Right lung (tissue), 5 donors: Measurements from ENCODE around the gene PPP1R7. TPM values are rescaled to one million over a fixed set of nuclear protein-coding genes. Genes with fewer than 3 reads are reported as not detected.

Source experiments
- DNase-seq, 2 donors: peaks; one replicate each; pipeline ENCODE4 v3.0.0-alpha.2; 2013
- polyA plus RNA-seq, 5 donors: library from polyadenylated mRNA; unstranded; fragments of 120-200 nt; gene quantifications; one replicate each; pipeline versions ENCODE4 v1.2.1 to v1.2.3, GENCODE V29; 2013; ENCODE audit warnings: inconsistent platforms in 1 of 5, low replicate concordance in 1 of 5; ENCODE audit not compliant: insufficient read length in 5 of 5, insufficient read depth in 1 of 5

PPP1R7 gene
- polyA plus RNA-seq, 5 donors: 64.8 to 72.2 (median 68.5) TPM

DNA sequence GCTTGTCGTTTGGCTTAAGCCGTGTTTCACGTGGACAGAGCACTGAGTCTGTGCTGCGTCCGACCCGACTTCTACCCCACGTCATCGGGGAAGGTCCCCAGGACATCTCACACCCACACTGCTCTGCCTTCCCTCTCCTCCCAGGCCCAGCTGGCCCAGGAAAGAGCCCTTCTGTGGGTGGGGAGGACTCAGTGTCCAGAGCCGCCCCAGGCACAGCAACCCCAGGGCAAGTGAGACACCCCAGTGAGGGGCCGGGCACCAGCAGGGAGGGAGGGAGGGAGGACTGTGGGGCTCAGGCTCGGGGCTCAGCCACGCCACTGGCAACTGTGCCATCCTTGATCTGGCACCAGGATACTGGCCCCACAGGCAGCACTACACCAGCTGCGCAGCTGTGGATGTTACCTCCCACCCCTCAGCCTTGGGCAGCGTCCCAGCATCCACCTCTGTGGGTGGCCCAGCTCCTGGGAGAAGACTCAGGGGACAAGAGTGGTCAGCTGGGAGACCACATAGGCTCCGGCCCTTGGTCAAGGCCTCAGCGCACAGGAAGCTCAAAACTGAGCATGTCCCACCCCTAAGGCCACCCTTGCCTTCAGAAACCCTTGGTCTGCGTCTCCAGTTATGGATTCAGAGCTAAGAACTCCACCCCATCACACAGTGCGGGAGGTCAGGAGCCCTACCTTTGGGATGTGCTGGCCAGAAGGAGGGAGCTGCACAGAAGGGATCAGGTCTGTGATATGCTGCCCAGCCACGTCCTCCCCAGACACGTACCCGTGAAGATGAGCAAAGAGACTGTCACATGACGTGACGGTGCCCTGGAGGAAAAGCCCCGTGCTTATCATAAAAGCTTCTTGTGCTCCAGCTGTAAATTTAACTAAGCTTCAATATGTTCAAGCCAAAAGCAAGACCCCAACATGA, 12.7 kb upstream of the PPP1R7 start:
- DNase-seq: no peak

DNA sequence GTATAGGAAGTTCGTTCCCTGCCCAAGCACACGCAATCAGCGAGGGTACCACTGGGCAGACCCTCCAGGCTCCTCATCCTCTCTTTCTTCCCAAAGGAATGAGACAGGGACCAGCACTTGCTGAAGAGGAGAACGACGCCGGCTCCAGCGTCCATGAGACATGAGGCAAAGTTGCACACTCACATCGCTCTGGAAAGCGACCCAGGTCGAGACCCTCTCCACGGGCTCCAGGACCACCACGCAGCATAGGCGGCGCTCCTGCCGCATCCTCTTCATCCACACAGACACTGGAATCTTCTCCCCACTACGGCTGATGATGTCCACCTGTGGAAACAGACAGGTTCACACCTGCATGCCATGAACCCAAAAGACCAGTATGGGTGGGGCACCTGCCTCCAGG, 11.8 kb upstream of the PPP1R7 start:
- DNase-seq: no peak

DNA sequence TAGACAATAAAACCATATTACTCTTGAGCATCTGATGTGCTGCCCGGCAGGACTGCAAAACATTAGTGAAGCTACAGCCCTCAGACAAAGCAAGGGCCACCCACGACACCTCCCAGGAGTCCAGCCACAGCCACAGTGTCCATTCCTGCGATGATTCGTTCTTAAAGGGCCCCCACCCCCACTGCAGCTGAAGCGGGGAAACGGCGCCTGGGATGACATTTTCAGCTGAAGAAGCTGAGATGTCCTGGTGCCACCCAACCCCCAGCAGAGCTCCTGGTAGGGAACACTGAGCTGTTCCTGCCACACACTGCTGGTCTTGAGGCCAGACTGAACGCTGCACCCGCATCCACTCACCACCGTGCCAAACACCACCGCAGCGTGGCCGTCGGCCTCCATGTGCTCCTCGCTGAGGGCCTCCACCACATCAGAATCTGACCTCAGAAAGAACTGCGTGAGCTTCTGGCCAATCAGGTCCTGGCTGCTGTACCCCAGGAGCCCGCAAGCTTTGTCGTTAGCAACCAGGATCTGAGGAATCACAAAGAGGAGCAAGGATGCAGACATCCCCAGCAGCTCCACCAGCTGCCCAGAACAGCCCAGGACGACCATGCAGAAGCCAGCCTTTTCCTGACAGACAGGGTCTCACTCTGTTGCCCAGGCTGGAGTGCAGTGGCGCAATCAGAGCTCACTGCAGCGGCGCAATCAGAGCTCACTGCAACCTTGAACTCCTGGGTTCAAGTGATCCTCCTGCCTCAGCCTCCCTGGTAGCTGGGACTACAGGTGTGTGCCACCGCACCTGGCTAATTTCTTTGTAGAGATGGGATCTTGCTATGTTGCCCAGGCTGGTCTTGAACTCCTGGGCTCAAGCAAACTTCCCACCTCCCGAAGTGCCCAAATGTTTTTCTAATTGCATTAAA, 10.5 kb upstream of the PPP1R7 start:
- DNase-seq: no peak

DNA sequence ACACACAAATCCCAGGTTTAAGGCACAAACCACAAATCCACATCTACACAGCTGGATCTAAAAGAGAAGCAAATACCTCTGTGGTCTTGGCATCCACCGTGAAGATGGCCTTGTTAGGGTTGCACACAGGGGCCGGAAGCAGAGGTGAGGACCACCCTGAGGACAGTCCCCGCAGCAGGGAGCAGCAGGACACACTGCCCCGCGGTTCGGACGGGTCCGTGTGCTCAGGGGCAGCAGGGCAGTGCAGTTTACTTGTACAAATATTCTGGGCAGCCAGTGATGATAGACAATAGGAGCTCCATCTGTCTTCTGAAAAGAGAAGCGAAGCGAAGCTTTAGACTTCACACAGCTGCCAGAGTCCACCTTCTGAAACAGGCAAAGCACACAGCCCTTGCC, 9.8 kb upstream of the PPP1R7 start:
- DNase-seq: no peak

DNA sequence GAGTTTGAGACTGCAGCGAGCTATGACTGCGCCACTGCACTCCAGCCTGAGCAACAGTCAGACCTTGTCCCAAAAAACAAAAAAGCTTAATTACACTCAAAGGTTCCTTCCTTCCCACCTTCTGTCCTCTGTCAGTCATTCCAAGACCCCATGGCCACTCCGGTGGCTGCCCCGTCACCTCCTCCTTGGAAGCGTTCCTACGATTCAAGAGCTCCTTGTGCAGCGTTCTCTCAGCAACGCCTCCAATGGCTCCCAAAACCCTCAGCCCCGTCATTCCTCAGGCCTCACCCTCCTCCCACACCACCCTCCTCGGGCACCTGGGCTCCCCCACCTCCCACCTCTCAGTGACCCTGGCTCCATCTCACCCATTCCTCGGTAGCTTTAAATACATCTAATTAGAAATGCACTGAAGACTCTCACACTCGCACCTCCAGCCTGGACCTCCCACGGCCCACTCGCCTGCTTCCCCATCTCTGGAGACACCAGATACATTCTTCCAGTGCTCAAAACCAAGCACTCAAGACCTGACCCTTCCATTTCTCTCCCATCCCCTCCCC, 9.0 kb upstream of the PPP1R7 start:
- DNase-seq: no peak

DNA sequence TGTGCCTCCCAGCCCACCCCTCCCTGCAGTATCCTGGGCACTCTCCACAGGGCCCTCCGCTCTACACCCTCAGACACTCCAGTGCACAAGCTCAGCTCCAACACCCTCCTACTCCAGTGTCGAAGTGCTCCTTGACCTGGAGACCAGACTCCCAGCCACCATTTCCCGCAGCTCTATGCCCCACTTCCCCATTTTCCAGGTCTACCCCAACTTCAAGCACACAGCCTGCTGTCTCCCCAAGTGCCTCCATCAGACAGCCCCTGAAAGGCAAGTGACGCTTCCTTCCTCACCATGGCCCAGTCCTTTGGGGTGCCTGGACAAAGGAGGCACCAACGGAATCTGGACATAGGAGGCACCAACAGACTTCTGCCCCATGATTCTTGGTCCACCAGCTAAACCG, 8.2 kb upstream of the PPP1R7 start:
- no peak for DNase-seq

DNA sequence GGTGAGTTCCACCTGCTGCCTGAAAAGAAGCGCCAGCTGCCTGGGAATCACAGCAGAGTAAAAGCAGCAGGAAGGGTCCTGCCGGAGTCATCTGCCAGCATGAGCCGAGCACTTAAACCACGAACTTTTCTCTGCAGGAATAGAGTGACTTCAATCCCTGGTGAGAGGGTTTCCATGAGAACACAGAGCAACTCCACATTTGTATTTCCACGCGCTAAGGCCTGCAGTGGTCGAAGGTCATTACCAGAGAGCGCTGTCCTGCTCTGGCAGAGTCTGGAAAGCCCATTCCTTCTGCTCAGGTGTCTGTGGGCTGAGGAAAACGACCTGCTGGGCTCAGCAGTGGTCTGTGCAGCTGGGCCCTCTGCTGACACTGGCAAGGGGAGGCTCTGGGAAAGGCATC, 7.7 kb upstream of the PPP1R7 start:
- DNase-seq: no peak

DNA sequence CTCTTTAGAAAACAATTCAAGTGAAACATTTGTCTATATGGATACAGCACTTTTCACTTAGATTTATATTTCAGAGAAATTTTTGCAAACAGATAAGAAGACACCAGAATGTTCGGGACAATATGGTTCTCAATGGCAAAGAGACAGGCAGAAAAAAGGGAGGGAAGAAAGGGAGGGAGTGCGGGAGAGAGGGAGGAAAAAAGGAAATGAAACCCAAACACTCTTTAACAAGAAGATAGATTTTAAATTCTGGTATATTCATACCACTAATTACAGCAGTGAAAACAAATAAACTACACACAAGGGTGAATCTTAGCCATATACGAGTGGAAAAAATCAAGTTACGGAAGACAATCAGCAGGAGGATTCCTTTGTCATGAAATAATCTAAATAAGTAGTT, 4.0 kb upstream of the PPP1R7 start:
- no peak for DNase-seq

DNA sequence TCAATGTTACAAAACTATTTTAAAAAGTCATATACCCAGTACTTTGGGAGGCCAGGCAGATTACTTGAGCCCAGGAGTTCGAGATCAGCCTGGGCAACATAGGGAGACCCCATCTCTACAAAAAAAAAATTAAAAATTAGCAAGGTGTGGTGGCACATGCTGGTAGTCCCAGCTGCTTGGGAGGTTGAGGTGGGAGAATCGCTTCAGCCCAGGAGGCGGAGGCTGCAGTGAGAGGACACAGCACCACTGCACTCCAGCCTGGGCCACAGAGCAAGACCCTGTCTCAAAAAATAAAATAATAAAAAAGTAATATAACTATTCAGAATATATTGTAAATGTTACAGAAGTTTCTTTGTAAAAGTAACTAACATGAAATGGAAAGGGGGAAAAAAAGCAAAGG, 2.9 kb upstream of the PPP1R7 start:
- DNase-seq: no peak

DNA sequence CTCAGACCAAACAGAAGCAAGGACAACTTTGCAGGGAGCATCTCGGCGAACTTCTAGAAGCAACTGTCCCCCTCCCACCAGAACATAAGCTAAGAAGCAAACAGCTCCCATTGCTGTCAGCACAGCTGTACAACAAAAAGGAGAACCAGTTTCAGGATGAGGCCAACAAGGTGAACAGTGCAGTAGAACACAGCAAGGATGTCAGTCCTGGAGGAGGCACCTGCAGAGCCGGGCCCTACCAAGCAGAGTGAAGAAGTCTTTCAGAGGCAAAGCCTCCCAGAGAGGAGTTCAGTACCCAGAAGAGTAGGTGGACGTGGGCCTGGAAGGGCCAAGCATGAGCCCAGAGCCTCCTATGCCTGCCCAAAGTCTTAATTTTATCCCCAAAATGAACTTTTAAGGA, 2.0 kb upstream of the PPP1R7 start:
- DNase-seq: no peak

DNA sequence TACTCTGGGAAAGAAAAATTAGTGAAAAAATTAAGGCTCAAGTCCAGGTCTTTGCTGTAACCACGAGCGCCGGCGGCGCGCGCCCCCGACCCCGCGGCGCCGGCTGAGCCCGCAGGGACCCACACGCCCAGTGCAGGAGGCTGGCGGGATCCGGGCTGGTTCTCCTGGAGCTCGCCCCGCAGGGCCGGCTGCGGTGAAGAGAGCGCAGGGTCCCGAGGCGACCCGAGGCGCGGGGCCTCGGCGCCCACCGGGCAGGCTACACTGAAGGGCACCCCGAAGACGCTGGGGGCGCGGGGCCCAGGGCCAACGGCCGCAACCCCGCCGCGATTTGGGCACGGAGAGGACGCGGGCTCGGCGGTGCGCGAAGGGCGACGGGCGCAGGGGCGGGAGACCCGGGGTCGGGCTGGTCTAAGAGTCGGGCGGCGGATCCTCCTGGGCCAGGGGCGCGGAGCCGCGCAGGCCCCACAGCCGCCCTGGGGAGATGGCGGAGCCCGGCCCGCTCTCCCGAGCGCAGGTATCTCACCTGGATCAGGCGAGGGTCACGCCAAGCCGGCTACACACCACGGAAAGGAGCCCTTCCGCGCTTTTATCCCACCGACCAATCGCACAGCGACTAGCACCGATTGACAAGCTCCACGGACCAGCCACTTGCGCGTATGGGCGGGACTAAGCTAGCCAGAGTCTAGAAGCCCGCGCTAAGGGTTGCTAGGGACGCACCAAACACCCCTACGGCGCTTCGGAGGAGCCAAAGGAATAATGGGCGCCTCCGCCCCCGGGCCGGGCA, 1.2 kb upstream of the PPP1R7 start, which contains the start of gene PASK:
PASK (minus strand) TSS at position 582 of the 784 bp plus-strand sequence. CDS start 6,440 bp downstream, outside the sequence.
- peak; percentile 85 to 88 for DNase-seq

DNA sequence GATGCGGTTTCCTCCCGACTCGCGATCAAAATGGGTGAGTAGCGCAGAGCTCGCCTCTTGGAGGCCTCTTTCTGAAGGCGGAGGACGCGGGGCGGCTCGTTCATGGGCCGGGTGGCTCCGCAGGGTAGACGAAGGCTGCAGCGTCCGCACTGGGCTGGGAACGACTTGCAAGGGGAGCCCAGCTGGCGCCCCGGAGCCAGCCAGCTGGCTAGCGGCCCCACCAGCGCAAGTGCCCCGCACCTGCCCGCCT, 667 bp upstream of the PPP1R7 start:
- DNase-seq: no peak

DNA sequence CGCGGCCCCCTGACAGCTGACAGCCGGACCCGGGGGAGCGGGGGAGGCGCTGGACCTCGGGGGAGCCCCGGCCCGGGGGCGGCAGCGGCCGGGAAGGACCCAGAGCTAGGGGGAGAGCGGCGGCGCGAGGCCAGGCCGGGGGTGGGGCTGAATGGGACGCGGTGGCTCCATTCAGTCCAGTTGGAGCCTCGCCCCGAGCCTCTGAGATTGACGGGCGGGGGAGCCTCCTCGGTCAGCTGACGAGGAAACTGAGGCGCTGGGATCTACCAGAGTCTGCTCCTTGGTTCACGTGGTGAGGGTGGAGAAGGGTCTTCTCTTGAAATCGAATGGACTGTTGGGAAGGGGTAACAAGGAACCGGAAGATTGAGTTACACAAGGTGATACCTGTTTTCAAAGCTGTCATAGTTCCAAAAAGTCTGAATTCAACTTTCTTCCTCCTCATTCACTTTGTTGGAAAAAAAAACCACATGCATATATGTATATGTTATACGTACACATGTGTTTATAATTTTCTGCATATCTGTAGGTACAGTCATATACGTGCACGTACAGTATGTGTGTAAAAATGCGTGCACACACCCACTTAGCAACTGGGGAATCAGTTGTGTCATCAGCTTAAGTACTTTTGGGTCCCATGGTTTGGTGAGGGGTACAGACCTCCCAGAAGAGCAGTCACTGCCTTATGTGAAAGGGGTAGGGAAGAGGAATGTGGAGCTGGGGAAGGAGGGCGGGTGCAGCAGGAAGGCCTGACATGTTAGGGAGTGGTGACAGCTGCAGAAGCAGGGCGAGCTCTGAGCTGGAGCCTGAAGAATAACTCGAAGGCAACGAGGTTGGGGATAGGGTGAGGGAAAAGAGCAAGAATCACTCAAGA, 628 bp downstream of the PPP1R7 start:
- peak in 1 of 2 donors; percentile 21 for DNase-seq

DNA sequence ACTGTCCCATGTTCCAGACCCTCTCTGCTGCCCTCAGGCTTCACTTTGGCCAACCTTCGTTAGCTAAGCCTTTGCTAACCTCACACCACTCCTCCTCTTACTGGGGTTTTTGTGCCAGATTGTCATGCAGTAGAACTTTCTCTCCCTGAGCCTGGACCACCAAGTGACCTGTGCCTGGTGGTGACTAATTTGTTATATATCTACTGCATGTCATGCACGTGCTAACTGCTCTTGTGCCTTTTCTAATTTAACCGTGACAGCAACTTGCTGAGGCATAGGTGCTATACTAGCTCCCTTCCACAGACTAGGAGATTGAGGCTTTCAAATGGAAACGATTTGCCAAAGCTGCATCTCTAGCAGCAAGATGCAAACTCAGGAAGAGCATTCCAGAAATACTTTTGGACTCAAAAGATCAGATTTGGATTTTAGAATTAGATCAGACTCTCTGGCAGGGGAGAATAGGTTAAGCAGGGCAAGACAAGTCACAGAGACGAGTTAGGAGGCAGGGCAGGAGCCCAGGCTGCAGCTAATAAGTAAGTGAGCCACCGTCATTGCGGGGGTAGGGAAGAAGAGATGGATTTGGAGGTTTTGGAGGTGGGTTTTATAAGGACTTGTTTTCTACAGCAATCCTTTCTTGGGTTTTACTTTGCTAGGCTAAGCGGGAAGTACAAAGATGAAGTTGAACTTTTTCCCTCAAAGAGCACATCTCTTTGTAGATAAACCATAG, 1.8 kb downstream of the PPP1R7 start:
- DNase-seq: no peak

DNA sequence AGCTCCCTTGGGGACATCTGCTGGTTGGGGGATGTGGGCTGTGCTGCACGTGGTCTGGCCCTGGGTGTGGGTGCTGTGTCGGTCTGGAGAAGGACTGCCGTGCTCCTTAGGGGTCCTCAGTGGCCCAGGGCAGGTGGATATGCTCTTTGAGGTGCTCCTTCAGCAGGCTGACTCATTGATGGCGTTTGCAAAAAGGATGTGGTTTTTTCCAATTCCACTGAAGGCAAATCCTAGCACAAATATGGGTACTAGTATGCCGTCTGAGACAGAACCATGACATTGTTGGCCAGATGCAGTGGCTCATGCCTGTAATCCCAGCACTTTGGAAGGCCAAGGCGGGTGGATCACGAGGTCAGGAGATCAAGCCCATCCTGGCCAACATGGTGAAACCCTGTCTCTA, 3.3 kb downstream of the PPP1R7 start:
- no peak for DNase-seq

DNA sequence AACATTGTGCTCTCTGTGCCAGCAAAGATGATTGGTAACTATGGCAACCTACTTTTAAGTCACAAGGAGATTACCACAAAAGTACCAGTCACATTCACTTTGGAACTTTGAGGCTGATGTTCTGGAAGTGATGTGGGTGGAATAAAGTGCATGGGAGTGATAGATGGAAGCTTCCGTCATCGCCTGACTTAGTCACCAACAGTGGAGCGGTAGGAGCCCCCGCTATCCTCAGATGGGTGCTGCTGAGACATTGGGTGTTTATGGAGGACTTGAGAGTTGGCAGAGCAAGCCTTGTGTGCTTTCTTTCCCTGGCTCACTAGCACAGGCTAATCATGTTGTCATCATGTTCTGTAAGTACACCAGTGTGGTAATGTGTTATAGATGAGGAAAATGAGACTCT, 4.6 kb downstream of the PPP1R7 start:
- DNase-seq: no peak

DNA sequence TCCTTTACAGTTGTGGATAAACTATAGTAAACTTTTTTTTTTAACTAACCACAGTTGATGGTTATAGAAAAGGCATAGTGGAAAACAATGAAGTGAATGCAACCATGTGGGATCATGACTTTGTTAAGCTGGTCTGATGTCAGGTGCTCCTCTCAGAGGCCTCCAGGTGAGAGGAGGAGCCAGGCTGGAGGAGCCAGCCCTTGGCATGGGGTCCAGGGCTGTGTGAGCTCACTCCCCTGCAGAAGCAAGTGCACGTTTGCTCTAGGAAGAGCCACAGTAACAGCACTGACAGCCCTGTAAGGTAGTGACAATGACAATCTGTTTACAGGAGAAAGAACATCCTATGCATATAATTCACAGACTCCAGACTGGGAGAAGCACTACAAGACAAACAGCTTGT, 5.7 kb downstream of the PPP1R7 start:
- no peak for DNase-seq

DNA sequence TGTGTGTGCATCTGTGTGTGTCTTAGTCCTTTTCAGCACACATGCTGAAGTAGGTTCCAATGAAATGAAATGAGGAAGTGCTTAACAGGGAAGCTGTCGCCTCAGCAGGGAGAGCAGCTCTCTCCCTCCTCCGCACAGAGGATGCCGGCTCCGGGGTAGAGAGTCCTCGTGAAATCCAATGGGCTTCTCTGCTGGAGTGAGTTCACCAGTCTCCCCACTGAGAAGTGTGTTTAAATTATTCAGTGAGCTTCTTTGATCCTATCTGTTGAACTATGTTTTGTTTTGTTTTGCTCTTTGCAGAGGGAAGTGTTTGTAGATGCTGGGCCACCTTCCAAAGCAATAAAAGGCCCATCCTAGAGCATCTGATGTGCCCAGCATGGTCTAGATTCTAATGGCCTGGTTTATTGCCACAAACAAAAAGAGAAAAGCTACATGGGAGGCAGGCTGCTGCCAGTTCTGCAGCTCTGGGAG, 6.7 kb downstream of the PPP1R7 start:
- no peak for DNase-seq

DNA sequence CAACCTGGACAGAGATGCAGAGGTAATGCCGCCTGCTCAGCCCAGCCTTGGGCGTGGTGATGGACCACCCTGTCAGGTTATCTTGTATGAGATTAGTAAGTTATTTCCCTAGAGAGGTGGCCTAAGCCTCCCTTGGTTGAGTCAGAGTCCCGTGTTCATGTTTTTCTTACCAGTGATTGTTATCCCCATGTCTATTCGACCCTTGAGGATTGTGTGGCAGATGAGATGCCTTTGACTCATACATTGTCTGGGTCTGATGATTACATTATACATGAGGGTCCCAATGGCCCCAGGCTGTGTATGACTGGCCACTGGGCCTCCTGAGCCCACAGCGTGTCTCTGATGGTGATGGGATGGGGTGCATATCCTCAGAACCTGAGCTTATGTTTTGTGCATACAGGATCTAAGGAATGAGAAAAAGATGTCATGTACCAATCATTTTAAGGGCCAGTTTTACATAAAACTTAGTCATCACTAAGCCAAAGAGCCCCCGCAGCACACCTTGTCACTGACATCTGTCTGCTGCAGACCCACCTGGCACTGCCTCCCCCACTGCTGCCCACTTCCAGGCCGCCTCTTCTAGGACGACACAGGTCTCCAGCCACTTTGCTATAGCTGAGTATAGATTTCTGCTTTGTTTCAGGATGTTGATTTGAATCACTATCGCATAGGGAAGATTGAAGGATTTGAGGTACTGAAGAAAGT, 7.7 kb downstream of the PPP1R7 start:
- DNase-seq: no peak
